Fibroblast of peridontal ligament (primary cell): ENCODE measurements around the gene SH3BP1.
"Not testable (repeated sequence)": the region's sequence is repeated elsewhere in the genome, so short reads cannot be mapped to it uniquely, and the experiment has no call there.

ENCODE experiments used
- DNase-seq: peaks from one replicate; pipeline ENCODE4 v3.0.0-alpha.2; 2010; ENCODE audit errors: extremely low read depth

Gene SH3BP1

DNA sequence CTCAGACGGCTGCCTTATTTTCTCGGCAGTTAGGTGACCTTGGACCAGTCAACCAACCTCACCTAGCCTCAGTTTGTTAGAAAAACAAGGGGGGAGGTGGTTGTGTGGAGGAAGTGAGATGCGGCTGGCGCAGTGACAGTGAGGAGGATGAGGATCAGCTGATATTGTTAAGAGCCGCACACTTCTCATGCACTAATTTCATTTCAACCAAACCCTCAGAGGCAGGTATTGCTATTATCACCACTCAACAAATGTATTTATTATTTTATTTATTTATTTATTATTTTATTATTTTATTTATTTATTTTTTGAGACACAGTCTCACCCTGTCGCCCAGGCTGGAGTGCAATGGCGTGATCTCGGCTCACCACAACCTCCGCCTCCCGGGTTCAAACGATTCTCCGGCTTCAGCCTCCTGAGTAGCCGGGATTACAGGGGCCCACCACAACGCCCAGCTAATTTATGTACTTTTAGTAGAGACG is 38.1 kb downstream of the SH3BP1 start:
- DNase-seq = no peak

DNA sequence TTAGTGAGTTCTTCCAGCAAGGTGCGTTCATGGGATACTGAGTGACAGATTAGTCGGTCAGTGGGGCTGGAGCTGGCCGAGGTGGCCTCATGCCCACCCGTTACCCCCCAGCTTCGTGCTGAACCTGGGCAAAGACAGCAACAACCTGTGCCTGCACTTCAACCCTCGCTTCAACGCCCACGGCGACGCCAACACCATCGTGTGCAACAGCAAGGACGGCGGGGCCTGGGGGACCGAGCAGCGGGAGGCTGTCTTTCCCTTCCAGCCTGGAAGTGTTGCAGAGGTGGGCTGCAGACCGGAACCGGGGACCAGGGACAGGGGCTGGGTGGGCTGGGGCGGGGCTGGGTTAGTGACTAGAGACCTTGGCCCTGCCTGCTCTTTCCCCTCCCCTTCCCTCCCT is 38.9 kb downstream of the SH3BP1 start:
- DNase-seq = no peak

DNA sequence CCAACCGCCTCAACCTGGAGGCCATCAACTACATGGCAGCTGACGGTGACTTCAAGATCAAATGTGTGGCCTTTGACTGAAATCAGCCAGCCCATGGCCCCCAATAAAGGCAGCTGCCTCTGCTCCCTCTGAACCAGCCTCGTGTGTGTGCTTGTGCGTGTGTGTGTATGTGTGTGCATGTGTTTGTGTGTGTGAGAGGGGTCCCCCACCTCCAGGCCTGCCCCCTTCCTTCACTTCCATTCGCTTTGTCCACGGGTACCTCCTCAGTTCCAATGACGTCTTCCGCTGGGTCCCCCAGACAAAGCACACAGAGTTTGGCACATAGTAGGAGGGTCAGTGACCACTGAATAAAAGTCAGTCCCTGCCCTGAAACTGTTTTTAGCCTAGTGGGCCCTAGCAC is 40.2 kb downstream of the SH3BP1 start:
- DNase-seq = no peak

DNA sequence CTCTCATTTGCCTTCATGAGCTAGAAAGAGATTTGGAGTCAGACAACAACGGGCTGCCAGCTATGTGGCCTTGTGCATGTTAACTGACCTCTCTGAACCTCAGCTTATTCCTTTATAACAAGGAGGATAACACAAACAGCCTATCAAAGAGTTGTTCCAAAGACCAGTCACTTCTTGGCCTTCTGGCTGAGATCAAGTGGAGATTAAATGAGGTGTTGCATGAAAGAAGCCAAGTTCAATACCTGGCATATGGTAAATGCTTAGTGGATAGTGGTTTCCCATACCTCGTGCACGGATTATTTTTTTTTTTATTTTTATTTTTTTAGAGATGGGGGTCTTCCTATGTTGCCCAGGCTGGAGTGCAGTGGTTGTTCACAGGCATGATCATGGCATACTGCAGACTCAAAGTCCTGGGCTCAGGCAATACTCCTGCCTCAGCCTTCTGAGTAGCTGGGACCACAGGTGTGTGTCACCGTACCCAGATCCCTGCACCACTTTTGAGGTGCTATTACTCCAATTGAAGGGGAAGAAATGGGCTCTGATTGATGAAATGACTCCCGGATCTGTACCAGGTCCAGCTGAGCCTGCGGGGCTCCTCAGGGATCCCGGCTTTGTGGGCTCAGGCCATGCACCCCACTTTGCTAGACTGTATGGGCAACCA is 40.9 kb downstream of the SH3BP1 start:
- peak; percentile 36 for DNase-seq

DNA sequence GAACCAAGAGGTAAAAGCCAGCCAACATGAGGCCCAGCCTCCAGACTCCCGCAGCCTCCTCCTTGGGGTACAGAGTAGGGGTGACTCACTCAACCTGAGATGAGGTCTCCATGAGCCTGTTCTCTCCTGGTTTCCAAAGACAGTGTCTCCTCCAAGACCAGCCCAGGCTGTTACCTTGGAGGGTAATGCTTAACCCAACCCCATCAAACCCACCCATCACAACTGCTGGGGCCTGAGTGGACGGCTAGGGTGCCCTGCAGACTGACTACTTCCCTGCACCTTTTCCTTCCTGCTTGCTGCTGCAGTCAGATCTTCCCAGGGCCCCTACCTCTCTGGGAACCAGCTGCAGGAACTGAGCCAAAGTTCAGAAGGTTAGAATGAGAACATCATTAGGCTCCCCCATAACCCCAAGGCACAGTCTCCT is 41.5 kb downstream of the SH3BP1 start:
- peak; percentile 32 for DNase-seq

DNA sequence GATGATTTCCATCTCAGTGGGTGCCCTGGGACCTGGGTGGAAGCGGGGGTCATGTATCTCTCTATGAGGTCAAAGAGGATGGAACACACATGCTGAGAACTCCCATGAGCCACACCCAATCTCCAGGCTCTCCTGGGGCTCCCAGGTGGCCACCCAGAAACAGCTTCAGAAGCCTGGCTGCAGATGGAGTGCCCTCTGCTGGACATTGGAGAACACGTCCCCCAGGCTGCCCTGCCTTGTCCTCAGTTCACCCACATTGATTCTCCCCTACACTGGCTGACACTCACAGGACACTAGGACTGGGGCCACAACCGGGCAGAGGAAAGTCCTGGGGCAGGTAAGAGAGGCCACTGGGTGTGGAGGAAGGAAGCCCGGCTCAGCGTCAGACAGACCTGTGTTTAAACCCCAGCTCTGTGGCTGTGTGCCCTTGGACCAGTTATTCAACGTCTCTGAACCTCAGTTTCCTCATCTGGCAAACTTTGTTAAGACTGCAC is 42.1 kb downstream of the SH3BP1 start:
- peak; percentile 79 for DNase-seq

DNA sequence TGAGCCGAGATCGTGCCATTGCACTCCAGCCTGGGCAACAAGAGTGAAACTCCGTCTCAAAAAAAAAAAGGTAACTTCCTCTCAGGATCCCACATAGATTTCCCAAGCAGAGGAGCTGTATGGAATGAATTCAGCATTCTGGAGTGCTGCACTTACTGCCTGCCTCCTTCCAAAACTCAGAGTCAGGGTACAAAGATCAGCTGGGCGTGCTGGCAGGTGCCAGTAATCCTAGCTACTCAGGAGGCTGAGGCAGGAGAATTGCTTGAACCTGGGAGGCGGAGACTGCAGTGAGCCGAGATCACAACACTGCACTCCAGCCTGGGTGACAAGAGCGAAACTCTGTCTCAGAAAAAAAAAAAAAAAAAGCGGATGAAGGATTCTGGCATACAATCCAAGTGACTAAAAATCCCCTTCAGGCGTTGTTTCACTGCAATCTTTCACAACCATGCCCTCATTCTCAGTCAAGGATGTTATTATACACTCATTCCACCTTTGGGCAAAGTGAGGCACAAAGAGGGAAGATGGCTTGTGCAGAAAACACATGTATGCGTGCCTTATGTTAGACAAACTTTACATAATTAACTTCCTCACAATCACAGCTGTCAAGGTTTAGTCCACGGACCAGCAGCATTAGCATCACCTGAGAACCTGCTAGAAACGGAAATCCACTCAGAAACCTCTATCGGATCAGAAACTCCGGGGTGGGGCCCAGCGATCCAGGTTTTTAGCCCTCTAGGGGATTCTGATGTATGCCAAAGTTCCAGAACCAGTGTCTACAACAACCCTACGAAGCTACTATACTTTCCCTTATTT is 45.5 kb downstream of the SH3BP1 start:
- DNase-seq = no peak

DNA sequence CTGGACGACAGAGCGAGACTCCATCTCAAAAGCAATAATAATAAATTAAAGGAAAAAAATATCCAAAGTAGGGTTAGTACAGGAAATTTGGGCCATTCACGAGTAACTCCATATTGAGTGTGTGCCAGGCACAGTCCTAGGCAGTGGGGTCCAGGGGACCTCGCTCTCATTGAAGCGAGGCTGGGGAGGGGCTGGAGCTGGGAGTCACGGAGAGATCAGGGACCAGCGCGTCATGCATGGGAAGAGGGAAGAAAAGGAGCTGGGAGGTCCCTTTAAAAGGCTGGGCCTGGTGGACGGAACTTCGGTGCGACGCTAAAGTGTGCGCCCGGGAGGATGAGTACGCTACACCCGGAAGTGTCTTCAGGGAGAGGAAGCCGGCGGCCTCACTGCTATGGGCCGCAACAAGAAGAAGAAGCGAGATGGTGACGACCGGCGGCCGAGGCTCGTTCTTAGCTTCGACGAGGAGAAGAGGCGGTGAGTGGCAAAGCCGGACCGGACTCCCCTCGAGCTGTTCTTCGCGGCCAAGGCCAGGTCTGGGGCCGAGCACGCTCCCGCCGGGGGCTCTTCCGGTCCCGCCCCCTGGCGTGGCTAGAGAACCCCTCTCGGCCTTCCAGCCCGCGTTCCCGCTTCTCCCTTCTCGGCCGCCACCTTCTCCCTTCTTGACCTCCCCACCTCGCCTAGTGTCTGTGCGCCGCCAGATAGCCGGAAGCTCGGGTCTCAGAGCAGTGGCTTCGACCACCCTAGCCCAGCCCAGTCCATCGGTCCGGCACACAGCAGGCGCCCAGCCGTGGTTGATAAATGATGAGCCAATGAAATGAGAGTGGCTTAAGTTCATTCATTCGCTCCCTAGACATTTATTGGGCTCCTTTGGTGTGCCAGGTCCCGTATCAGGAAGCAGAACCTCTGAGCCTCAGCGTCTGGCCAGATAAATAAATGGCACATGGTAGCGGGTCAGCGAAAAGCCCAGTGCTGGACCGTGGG is 46.8 kb downstream of the SH3BP1 start, which contains the start of gene NOL12:
TSS of gene NOL12 (plus strand) at position 342 of the 981 bp plus-strand sequence. CDS start at position 392, 50 bp downstream.
- peak; percentile 87 for DNase-seq

DNA sequence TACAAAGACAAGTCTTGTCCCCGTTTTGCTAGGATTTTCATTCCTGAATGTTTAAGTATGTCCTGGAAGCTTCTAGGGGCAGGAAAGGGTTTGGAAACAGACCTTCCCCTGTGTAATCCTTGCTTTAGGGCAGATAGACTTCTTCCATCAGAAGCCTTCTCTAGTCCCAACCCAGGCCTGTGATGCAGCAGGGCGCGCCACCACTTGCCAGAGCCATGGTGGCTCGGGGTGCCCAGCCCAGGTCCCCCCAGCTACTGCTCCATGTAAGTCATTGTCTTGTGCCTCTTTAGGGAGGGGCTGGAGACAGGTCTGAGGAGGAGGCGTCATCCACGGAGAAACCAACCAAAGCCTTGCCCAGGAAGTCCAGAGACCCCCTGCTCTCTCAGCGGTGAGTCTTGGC is 50.9 kb downstream of the SH3BP1 start:
- no peak for DNase-seq

DNA sequence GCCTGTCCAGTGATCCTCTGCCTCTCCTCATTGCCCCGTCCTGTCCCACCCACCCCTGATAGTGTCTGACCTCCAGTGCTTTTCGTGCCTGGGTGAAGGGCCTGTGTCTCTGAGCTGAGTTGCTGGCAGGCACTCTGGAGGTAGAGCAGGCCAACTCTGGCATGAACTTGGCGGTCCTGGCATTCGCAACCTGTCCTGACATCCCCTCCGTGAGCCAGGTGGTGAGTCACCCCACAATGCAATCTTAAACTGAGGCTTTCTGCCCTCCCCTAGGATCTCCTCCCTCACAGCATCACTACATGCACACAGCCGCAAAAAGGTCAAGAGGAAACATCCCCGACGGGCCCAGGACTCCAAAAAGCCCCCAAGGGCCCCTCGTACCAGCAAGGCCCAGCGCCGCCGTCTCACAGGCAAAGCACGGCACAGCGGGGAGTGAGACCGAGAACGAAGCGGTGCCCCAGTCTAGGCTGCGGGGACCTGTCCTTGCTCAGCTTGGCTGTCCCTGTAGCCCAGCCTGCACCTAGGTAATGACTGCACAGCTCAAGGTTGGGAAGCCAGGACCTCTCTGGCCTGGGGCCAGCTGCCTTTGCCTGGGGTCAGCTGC is 51.5 kb downstream of the SH3BP1 start:
- DNase-seq = no peak

DNA sequence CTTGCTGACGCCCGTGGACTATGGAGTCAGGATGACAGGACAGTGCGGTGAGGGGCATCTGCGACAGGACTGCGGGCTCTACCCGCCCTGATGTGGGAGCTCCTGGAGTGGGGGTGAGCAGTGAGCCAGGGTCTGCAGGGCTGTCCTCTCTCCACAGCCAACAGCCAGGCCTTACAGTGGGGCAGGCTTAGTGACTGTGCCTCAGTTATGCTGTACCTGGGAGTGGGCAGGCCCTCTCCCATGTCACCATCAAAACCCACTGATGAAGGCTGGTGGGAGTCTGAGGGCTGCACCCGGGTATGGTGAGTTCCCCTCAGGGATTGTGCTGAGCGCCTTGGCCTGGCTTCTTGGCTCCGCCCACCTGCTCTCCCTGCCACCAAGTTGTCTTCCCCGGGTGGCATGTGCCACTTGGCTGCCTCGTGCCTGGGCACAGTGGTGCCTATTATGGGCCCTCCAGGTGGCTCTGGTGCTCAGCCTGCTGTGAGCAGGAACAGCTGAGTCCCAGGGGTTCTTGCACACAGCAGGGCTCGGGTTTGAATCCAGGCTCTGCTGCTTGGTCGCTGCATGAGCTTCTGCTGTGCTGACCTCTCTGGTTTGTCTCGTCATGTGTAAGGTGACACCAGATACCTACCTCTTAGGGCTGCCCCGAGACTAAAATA is 53.3 kb downstream of the SH3BP1 start:
- DNase-seq = no peak

DNA sequence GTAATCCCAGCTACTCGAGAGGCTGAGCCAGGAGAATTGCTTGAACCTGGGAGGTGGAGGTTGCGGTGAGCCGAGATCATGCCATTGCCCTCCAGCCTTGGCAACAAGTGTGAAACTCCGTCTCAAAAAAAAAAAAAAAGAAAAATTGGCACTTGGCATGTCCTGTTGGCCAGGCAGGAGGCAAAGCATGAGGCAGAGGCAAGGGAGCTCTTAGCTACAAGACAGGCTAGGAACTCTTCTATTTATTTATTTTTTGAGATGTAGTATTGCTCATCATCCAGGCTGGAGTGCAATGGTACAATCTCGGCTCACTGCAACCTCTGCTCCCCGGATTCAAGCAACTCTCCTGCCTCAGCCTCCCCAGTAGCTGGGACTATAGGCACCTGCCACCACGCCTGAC is 54.7 kb downstream of the SH3BP1 start:
- not testable (repeated sequence) for DNase-seq

DNA sequence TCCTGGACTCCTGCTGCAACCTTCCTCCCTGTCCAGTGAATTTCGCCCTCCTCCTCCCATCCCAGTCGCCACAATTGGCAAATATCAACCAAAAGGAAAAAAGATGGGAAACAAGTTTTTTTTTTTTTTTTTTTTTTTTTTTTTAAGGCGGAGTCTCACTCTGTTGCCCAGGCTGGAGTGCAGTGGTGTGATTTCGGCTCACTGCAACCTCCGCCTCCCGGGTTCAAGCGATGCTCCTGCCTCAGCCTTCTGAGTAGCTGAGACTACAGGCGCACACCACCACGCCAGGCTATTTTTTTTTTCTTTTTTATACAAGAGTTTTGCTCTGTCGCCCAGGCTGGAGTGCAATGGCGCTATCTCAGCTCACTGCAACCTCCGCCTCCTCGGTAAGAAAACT is 56.8 kb downstream of the SH3BP1 start:
- not testable (repeated sequence) for DNase-seq

DNA sequence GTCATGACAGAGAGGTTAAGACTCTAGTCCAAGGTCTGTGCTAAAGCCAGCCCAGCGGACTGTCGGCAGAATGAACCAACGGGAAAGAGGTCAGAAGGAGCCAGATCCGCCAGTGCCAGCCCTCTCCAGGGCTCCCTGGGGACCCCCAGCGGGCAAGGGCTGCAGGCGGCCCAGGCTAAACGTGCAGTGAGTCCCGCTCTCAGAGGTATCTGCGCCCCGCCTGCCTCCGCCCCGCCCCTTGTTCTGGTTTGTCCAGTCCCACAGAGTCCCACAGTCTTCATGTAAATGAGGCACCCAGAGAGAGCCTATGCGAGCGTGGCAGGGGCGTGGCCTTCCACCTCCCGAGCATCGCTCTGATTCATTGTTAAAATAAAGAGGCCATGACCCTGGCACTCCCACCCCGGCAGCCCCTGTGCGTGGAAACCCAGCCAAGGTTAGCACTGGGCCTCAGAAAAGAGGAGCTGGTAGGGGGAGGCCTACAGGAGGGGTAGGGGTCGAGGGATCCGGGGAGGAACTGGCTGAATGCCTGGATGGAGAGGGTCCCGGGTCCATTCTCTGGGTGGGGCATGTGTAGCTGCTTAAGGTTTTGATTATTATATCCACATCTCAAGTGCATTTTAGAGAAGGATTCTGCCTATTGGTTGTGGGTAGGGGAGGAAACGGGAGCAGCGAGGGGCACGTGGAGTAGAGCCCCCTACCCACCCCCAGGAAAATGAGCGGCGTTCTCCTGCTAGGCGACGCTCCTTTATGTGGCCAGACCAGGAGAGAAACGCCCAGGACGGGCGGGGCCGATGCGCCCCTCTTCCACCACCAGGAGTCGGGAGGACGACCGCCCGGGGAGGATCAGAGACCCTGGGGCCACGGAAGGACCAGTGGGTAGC is 57.4 kb downstream of the SH3BP1 start, which contains the start of gene TRIOBP:
TSS of gene TRIOBP (plus strand) at position 392 of the 881 bp plus-strand sequence. CDS start 4,318 bp downstream, outside the sequence.
- DNase-seq = peak; percentile 88

DNA sequence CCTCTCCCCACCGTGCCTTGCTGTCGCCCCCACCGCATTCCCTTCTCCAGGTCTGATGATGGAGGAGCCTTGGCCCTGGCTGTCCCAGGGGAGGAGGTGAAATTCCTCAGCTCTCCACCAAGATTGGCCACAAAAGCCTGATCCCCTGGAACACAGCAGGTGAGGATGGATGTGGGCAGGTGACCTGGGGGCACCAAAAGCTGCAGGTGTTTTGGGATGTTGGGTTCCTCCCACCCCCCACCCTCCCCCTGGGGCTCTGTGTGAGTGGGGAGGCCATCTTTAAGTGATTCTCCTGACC is 58.0 kb downstream of the SH3BP1 start:
- DNase-seq = no peak

DNA sequence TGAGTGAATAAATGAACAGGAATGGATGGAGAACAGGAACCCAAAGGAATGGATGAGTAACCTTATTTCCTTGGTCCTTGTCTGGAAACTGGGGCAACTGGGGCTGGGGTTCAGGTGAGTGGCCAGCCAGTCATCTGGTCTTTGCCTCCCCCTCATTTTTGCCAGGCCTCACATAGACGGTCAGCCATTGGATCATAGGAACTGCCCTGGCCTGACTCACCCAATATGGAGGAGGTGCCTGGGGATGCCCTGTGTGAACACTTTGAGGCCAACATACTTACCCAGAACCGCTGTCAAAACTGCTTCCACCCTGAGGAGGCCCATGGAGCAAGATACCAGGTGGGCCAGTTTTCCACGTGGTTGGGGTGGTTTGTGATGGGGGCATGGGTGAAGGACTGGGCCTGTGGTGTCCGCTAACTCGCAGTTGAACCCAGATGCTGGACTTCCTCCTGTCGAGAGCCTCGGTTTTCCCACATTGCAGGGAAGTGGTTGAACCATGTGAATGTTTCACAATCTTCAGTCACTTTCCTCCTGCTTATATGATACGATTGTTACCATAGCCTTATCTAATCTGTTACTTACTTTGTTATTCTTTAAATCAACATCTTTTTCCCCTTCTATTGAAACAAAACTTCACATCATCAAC is 61.8 kb downstream of the SH3BP1 start:
- DNase-seq = no peak

DNA sequence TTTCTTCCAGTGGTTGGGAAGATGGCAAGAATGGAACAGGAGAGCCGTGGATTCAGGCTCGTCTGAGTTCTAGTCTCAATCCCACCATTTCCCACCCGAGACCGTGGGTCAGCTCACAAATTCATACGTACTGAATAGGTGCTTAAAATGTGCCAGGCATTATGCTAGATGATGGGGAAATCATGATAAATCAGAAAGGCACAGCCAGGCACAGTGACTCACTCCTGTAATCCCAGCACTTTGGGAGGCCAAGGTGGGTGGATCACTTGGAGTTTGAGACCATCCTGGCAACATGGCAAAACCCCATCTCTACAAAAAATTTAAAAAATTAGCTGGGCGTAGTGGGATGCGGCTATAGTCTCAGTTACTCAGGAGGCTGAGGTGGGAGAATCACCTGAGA is 64.4 kb downstream of the SH3BP1 start:
- DNase-seq = no peak

DNA sequence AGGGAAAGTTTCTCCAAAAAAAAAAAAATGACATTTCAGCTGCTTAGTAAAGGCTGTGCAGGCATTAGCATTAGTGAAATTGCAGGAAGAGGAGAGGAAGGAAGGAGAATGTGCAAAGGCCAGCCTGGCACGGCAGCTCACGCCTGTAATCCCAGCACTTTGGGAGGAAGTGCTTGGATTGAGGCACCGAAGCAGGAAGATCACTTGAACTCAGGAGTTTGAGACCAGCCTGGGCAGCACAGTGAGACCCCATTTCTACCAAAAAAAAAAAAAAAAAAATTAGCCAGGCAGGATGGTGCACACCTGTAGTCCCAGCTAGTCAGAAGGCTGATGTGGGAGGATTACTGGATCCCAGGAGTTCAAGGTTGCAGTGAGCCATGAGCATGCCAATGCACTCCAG is 65.2 kb downstream of the SH3BP1 start:
- DNase-seq = no peak

DNA sequence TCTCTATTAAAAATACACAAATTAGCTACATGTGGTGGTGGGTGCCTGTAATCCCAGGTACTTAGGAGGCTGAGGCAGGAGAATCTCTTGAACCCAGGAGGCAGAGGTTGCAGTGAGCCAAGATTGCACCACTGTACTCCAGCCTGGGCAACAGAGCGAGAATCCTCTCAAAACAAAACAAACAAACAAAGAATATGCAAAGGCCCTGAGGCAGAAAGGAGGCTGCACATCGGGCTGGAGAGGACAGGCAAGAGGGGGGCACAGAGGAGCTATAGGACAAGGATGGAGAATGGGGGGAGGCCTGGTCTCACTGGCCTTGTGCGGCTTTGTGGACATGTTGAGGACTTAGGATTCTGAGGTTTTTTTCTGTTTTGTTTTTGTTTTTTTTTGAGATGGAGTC is 65.7 kb downstream of the SH3BP1 start:
- no peak for DNase-seq
